Erythroblast (primary cell): ENCODE measurements around the gene MAP3K20.

ENCODE experiments used
- GATA1 ChIP-seq: IDR thresholded peaks from 2 replicates; pipeline ENCODE4 v1.6.1; 2011; ENCODE audit warnings: low read depth, mild to moderate bottlenecking, control low read depth, low read length, moderate library complexity
- POLR2A ChIP-seq: IDR thresholded peaks from 2 replicates; pipeline ENCODE4 v1.6.1; 2011; ENCODE audit warnings: mild to moderate bottlenecking, low read length

- no peak for TF ChIP-seq POLR2A
- TF ChIP-seq GATA1, result no peak
These were observed 19.1 kb downstream of the MAP3K20 start for GRCh38 chr2:173094731-173095130.
